HepG2 (cell line): ENCODE results near the gene DENND4C. TPM values are rescaled to one million over a fixed set of nuclear protein-coding genes. Genes with fewer than 3 reads are reported as not detected.

Experiments used
- DMAP1 ChIP-seq: IDR thresholded peaks from 2 replicates; pipeline ENCODE4 v1.6.1; 2016
- FOXO1 ChIP-seq: sonication (generic); formaldehyde crosslinking; IDR thresholded peaks from 2 replicates; pipeline ENCODE4 v1.4.0; 2020; ENCODE audit warnings: missing genetic modification reagents
- HMGXB4 ChIP-seq, 2 experiments: sonication (generic) in 1 of 2; formaldehyde crosslinking in 1 of 2; IDR thresholded peaks; 2 replicates each; pipeline versions ENCODE4 v1.4.0 to v1.6.1; 2018 to 2020; ENCODE audit warnings: missing genetic modification reagents in 2 of 2, borderline replicate concordance in 1 of 2, low read depth in 1 of 2, mild to moderate bottlenecking in 1 of 2, missing biosample characterization in 1 of 2
- KLF15 ChIP-seq: sonication (generic); formaldehyde crosslinking; IDR thresholded peaks from 2 replicates; pipeline ENCODE4 v1.8.1; 2023; ENCODE audit warnings: borderline replicate concordance, mild to moderate bottlenecking, inconsistent platforms, missing genetic modification reagents, mixed read lengths
- LRRFIP1 ChIP-seq: sonication (generic); formaldehyde crosslinking; conservative IDR thresholded peaks from 2 replicates; pipeline ENCODE4 v1.4.0; 2020; ENCODE audit warnings: missing genetic modification reagents
- MTERF4 ChIP-seq: sonication (generic); formaldehyde crosslinking; IDR thresholded peaks from 2 replicates; pipeline ENCODE4 v1.8.0; 2023; ENCODE audit warnings: mild to moderate bottlenecking, missing genetic modification reagents
- POGZ ChIP-seq: sonication (generic); formaldehyde crosslinking; IDR thresholded peaks from 2 replicates; pipeline ENCODE4 v1.4.0; 2020; ENCODE audit warnings: mild to moderate bottlenecking, missing genetic modification reagents
- SP1 ChIP-seq, 2 experiments: fragments of 450-650 bp in 1 of 2; sonication (generic) in 1 of 2; formaldehyde crosslinking in 1 of 2; IDR thresholded peaks; 2 replicates each; pipeline versions ENCODE4 v1.4.0 to v1.6.1; 2016 to 2020; ENCODE audit warnings: missing genetic modification reagents in 1 of 2
- ZBTB3 ChIP-seq: sonication (generic); formaldehyde crosslinking; IDR thresholded peaks from 2 replicates; pipeline ENCODE4 v1.4.0; 2020; ENCODE audit warnings: low read depth, mild to moderate bottlenecking, moderate library complexity, missing genetic modification reagents, borderline replicate concordance
- ZHX2 ChIP-seq, 2 experiments: sonication (generic) in 1 of 2; formaldehyde crosslinking in 1 of 2; IDR thresholded peaks; 2 replicates each; pipeline versions ENCODE4 v1.6.1 to v1.9.0; 2014 to 2022; ENCODE audit warnings: antibody characterized with exemption in 1 of 2, borderline replicate concordance in 1 of 2, inconsistent platforms in 1 of 2, low read depth in 1 of 2, missing genetic modification reagents in 1 of 2
- ZKSCAN1 ChIP-seq: fragments of 150-350 bp; IDR thresholded peaks from 2 replicates; pipeline ENCODE4 v1.6.1; 2014; ENCODE audit warnings: low read length
- ZNF326 ChIP-seq: sonication (generic); formaldehyde crosslinking; IDR thresholded peaks from 2 replicates; pipeline ENCODE4 v1.4.0; 2020; ENCODE audit warnings: missing genetic modification reagents, borderline replicate concordance
- ZNF431 ChIP-seq: sonication (generic); formaldehyde crosslinking; IDR thresholded peaks from 2 replicates; pipeline ENCODE4 v1.9.0; 2022; ENCODE audit warnings: missing genetic modification reagents, low read depth, mild to moderate bottlenecking, borderline replicate concordance
- ZNF496 ChIP-seq: sonication (generic); formaldehyde crosslinking; IDR thresholded peaks from 2 replicates; pipeline ENCODE4 v1.8.1; 2023; ENCODE audit warnings: mild to moderate bottlenecking, moderate library complexity, missing genetic modification reagents; ENCODE audit not compliant: insufficient replicate concordance
- polyA plus RNA-seq, 8 experiments: library from polyadenylated mRNA; depleted of rRNA in 3 of 8; stranded (reverse) in 7 of 8; unstranded in 1 of 8; fragments of >200 nt; fragmentation: Illumina TruSeq in 4 of 8; extraction: Trizol in 4 of 8; gene quantifications; 2 replicates each; pipeline versions ENCODE4 v1.2.1 to v1.2.3, GENCODE V29; 2011 to 2016; ENCODE audit warnings: low read depth in 4 of 8, missing spikeins in 1 of 8, mixed read lengths in 1 of 8; ENCODE audit not compliant: insufficient read depth in 1 of 8
- total RNA-seq, 5 experiments: library from RNA; depleted of rRNA; stranded (reverse); fragments of >200 nt; fragmentation: Illumina TruSeq; extraction: Trizol; gene quantifications; 2 replicates each; pipeline ENCODE4 v1.2.3, GENCODE V29; 2016; ENCODE audit warnings: low read depth in 1 of 5

DENND4C gene
- total and polyA plus RNA-seq, 2 of the 13 experiments (the other 11 are each of a cell fraction or from before 2014, with no cell fraction given): 19.1 to 27.2 TPM

- no peak for TF ChIP-seq ZHX2 (IDR thresholded peaks at IDR 0.05; ENCODE audit: low read depth)
- no peak for TF ChIP-seq ZHX2 (CRISPR knock-in tag; IDR thresholded peaks at IDR 0.05; ENCODE audit: borderline replicate concordance)
- TF ChIP-seq ZBTB3 (CRISPR knock-in tag): no peak
- TF ChIP-seq KLF15: no peak
- TF ChIP-seq ZNF496 (CRISPR knock-in tag): no peak
- no peak for TF ChIP-seq POGZ (CRISPR knock-in tag)
- TF ChIP-seq ZNF326 (CRISPR knock-in tag): no peak
- TF ChIP-seq ZNF431 (CRISPR knock-in tag): no peak
- no peak for TF ChIP-seq SP1 (IDR thresholded peaks at IDR 0.05)
- 0 out of 2 replicates have a peak, but pooled peaks have one; percentile 25 for TF ChIP-seq SP1 (CRISPR knock-in tag; IDR thresholded peaks at IDR 0.05)
- peak; percentile 6; the same call in 1 of the 2 replicates for TF ChIP-seq DMAP1 (CRISPR knock-in tag)
- TF ChIP-seq MTERF4 (CRISPR knock-in tag): no peak
- TF ChIP-seq FOXO1 (CRISPR knock-in tag): no peak
- TF ChIP-seq LRRFIP1 (CRISPR knock-in tag): no peak
- TF ChIP-seq ZKSCAN1: no peak
- peak in 1 of 2 experiments; percentile 27; a peak in 1 of 4 replicates for TF ChIP-seq HMGXB4 (CRISPR knock-in tag; IDR thresholded peaks at IDR 0.05; ENCODE audit: borderline replicate concordance in 1 of 2, low read depth in 1 of 2)
These were observed 179.1 kb downstream of the DENND4C start (continued) for GRCh38 chr9:19409401-19410194.
